HG03457 (cell line): Measurements from ENCODE around the gene SESTD1.

Experiments
- ATAC-seq: cut with Tn5 transposase; IDR thresholded peaks from one replicate; pipeline ENCODE4 v1.9.1; 2021; ENCODE audit warnings: moderate number of reproducible peaks; ENCODE audit not compliant: unreplicated experiment

The SESTD1 gene

GRCh38 chr2:179264368-179265081 is at the start of gene SESTD1:
SESTD1 (minus strand) TSS chr2:179264832; CDS start chr2:179191841, 72,991 bp downstream.
- ATAC-seq = peak; percentile 63

- no peak for ATAC-seq
Observed at GRCh38 chr2:179313057-179313456, 48.4 kb upstream of the SESTD1 start.

- no peak for ATAC-seq
Observed at GRCh38 chr2:179311101-179311500, 46.5 kb upstream of the SESTD1 start.

- ATAC-seq = no peak
Observed at GRCh38 chr2:179307616-179308371, 43.2 kb upstream of the SESTD1 start.

- ATAC-seq = no peak
Observed at GRCh38 chr2:179305125-179305524, 40.5 kb upstream of the SESTD1 start.

- ATAC-seq = no peak
Observed at GRCh38 chr2:179304424-179304823, 39.8 kb upstream of the SESTD1 start.

- no peak for ATAC-seq
Observed at GRCh38 chr2:179302764-179303571, 38.3 kb upstream of the SESTD1 start.

GRCh38 chr2:179302149-179302548 is 37.5 kb upstream of the SESTD1 start:
- no peak for ATAC-seq

- ATAC-seq = no peak
Observed at GRCh38 chr2:179298666-179299065, 34.0 kb upstream of the SESTD1 start.

GRCh38 chr2:179297927-179298326 is 33.3 kb upstream of the SESTD1 start:
- no peak for ATAC-seq

- no peak for ATAC-seq
Observed at GRCh38 chr2:179290329-179290728, 25.7 kb upstream of the SESTD1 start.

- no peak for ATAC-seq
Observed at GRCh38 chr2:179285060-179285459, 20.4 kb upstream of the SESTD1 start.

- no peak for ATAC-seq
Observed at GRCh38 chr2:179277429-179278196, 13.0 kb upstream of the SESTD1 start.

GRCh38 chr2:179275253-179276012 is 10.8 kb upstream of the SESTD1 start:
- ATAC-seq = no peak

GRCh38 chr2:179274749-179275148 is 10.1 kb upstream of the SESTD1 start:
- ATAC-seq = peak; percentile 98

GRCh38 chr2:179273461-179273962 is 8.9 kb upstream of the SESTD1 start:
- no peak for ATAC-seq

- no peak for ATAC-seq
Observed at GRCh38 chr2:179272406-179273192, 8.0 kb upstream of the SESTD1 start.

- no peak for ATAC-seq
Observed at GRCh38 chr2:179270689-179271088, 6.1 kb upstream of the SESTD1 start.
